Dermis blood vessel endothelial cell (primary cell): ENCODE results near the gene RBBP8. TPM values are rescaled to one million over a fixed set of nuclear protein-coding genes. Genes with fewer than 3 reads are reported as not detected.

Experiments
- DNase-seq: peaks from one replicate; pipeline ENCODE4 v3.0.0; 2010
- total RNA-seq: library from RNA; depleted of rRNA; stranded (reverse); fragments of >200 nt; gene quantifications from 2 replicates; pipeline ENCODE4 v1.2.3, GENCODE V29; 2014

The RBBP8 gene
- total RNA-seq, 1 donor from 2014 or later = 19.9 TPM

DNA sequence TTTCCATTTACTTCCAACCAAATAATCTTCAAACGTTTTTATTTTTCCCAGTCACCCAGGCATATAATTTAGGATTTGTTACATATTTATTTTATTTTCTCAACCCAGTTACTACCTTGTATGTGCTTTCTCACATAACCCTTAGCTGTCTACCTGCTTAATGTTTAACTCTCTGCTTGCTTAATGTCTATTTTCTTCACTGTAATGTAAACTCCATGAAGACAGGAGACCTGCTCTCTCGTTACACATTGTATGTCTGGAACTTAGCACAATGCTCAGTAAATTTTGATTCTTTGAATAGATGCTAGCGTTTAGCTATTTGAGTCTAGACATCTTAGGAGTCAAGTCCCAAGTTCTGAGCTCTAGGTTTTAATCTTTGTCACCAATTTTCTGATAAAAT, 70.2 kb downstream of the RBBP8 start:
- DNase-seq = no peak

DNA sequence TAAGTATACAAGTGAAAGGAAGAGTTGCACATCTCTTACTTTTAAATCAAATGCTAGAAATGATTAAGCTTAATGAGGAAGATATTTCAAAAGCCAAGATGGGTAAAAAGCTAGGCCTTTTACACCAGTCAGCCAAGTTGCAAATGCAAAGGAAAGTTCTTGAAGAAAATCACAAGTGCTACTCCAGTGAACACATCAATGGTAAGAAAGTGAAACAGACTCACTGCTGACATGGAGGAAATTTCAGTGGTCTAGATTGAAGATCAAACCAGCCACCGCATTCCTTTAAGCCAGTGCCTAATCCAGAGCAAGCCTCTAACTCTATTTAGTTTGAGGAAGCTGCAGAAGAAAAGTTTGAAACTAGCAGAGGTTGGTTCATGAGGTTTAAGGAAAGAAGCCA, 79.1 kb downstream of the RBBP8 start:
- no peak for DNase-seq

DNA sequence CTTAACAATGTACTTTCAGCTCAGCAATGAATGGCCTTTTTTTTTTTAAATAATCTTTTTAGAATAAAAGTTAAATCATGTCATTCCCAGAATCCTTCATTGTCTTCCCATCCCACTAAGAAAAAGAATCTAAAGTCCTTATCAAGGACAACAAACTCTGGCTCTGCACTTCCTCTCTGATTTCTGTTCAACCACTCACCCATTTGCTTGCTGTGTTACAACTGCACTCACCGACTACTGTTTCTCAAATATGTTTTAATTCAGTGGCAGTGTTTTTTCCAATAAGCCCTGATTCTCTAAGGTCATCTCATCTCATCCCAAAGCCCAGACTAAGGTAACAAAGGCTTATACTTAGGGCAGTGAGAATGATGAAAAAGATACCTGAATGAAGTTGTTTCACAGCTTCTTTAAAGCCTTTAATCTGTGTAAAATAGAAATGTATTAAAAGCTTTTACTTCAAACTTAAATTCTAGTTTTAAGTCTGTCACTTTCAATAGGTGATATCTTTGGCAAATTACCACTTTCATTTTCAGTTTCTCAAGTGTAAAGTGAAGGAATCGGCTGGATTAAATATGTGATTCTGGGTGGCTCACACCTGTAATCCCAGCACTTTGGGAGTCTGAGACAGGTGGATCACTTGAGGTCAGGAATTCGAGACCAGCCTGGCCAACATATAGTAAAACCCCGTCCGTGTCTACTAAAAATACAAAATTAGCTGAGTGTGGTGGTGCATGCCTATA, 87.6 kb downstream of the RBBP8 start:
- DNase-seq = no peak

DNA sequence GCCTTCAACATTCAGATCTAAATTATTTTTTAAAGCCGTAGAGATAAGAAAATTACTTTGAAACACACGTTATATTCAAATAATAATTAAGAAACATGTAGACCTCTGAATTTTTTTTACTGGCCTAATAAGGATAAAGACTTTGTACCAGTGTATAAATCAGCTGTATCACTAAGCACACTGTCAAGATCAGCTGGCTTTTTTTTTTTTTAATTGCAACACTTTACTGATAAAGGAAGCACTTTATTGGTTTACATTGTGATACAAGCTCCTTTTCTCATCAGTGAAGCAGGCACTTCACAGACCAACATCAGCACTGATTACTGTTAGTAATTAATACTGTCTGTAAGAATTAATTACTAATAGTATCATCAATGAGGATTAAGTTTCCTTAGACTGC, 88.5 kb downstream of the RBBP8 start:
- no peak for DNase-seq

DNA sequence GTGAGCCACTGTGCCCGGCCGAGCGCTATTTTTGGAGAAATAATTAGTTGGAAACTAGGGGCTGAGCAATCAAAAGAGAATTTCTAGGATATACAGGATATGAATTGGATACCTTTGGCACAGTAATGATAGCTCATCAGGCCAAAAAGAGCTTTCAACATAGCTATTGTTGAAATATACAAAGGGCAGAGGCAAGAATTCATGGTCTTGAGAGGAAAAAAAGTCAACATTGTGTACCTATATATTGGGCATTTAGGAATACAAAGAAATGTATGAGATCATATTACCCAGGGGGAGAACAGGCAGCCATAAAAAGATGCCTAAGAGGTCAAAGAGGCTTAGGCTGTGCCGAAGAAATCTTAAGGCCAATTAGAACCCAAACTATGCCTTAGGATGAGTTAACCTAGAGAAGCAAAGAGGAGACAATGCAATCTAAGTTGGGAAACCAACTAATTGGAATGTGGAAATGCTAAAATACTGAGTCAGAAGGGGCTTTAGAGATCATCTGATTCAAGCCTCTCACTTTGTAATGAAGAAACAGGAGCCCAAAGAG, 99.0 kb downstream of the RBBP8 start:
- peak; percentile 50 for DNase-seq

DNA sequence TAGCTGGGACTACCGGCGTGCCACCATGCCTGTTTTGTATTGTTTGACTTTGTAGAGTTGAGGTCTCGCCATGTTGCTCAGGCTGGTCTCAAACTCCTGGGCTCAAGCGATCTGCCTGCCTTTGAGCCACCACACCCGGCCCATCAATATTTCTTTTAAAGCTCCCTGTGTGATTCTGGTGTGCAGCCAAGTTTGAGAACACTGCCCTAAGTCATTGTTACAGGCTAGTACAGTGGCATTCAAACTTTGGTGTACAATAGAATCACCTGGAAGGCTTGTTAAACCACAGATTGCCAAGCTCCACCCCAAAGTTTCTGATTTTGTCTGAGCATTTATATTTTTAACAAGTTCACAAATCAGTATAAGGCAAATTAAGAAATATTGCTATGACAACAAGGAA, 99.9 kb downstream of the RBBP8 start:
- peak; percentile 15 for DNase-seq

DNA sequence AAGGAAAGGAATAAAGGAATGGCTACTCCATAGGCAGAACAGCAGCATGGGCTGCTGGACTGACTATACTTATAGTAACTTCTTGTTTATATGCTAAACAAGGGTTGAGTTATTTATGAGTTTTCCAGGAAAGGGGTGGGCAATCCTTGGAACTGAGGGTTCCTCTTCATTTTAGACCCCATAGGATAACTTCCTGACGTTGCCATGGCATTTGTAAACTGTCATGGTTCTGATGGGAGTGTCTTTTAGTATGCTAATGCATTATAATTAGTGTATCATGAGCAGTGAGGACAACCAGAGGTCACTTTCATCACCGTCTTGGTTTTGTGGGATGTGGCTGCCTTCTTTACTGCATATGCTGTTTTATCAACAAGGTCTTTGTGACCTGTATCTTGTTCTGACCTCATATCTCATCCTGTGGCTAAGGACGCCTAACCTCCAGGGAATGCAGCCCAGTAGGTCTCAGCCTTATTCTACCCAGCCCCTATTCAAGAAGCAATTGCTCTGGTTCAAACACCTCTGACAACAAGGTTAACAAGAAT, 103.6 kb downstream of the RBBP8 start:
- DNase-seq = no peak

DNA sequence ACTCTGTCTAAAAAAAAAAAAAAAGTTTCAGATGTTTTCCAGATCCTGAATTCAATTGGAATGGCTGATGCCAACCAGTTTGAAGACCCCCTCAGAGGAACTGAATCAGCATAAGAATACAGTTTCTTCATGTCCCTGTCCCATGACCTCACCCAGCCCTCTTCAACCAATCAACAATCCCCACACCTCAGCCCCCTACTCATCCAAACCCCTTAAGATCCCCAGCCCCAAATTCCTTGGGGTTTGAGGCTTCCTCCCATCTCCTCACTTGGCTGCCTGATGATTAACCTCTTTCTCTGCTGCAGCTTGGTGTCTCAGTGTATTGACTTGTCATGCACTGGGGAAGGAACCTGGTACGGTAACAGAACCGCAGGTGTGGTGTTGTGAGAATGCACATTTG, 104.5 kb downstream of the RBBP8 start:
- no peak for DNase-seq

DNA sequence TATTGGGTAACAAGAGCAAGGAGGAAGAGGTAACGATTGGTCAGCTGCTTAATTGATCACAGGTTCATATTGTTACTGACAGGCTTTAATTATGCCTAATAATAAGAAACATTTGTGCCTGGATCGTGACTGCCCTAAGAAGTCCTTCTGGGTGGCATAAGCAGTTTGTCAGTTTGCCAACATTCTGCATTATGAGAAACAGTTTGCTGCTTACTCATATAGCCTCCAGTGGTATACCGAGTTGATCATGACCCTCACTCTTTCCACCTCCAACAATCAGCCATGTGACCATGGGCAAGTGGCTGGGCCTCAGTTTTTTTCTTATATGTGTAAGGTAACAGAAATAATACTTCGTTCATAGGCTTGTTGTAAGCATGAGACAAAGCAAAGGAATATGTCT, 105.6 kb downstream of the RBBP8 start:
- no peak for DNase-seq

DNA sequence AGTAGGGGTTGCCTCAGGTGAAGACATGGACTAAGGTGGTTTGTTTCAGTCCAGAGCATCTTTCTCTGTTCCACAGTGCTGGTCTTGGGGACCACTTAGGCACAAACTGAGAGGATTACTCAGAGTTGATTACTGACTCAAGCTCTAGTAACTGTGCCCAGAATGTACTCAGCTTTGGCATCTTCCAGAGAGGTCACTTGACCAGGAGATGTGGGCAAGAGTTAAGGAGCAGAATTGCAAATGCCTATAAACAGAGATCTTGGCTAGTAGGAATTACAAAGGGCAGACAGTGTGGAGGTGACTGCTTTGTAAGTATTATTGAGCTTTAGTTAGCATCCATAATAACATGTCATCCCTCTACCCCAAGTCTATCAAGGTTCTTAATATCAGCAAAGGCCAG, 109.0 kb downstream of the RBBP8 start:
- no peak for DNase-seq

DNA sequence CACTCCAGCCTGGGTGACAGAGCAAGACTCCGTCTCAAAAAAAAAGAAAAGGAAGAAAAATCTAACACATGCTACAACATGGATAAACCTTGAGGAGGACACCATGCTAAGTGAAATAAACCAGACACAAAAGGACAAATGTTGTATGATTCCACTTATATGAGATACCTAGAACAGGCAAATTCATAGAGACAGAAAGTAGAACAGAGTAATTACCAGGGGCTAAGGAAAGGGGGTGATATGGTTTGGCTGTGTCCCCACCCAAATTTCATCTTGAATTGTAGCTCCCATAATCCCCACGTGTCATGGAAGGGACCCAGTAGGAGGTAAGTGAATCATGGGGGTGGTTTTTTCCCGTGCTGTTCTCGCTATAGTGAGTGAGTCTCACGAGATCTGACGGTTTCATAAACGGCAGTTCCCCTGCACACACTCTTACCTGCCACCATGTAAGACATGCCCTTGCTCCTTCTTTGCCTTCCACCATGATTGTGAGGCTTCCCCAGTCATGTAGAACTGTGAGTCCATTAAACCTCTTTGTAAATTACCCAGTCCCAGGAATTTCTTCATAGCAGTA, 110.8 kb downstream of the RBBP8 start:
- DNase-seq = no peak

DNA sequence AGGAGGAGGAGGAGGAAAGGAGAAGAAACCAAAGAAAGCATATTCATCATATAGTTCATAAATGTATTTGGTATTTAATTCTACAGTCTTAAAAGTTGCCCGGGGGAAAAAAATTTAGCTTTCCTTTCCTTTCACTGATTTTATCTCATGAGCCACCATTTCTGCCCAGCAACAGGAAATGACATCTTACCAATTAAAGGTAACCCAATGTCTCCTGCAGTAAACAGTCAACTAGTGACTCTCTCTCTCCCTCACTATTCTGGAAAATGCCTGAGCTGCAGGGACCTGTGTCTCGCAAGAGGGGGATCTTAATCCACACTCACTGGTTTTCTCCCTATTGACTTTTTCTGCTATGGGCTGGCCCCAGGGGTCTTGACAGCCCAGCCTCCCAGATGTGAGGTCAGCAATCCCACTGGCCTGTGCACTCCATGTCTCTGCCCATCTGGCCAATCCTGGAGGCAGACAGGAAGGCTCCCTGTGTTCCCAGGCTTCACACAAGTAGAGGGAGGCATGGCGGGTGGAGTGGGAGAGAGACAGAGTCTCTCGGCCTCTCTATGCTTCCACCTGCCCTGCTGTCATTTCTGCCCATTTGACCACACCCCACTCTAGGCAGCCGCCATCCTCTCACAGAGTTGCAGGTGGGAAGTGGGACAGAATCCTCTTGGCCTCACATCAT, 116.7 kb downstream of the RBBP8 start:
- DNase-seq = no peak

DNA sequence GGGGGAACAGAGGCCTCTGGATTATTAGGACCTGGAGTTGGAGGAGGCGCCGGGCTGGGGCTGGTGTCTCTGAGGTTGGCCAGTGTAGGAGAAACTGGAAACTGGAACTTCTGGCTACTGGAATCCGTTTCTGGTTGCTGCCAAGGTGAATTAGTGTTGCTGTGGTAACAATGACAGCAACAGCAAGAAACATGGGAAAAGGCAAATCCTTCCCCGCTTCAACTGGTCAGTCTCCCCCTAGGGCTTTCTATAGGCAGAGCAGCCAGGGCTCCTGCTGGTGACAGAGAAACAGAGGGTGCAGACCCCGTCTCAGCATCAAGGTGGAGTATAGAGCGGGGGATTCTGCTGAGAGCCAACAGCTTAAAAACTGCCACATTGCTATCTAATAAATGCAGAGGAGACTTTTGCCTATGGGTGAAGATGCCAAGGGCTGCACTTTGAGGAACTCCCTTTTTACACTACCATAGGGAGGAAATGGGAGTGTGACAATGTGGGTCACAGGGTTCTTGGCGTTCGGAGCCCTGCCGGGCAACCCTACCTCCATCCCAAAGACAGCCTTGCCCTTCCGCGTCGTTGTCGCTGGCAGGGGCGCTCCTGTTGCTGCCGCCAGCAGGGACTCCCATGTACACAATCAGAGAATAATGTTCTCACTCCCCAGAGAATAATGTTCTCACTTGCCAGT, 120.8 kb downstream of the RBBP8 start:
- peak; percentile 57 for DNase-seq

DNA sequence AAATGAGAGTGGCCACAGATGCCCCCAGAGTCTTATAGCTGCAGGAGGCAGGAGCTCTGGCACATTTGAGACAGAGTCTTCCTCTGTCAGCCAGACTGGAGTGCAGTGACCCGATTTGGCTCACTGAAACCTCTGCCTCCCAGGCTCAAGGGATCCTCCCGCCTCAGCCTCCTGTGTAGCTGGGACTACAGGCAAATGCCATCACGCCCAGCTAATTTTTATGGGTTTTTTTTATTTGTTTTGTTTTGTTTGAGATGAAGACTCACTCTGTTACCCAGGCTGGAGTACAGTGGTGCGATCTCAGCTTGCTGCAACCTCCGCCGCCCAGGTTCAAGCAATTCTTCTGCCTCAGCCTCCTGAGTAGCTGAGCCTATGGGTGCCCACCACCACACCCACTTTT, 121.4 kb downstream of the RBBP8 start:
- no peak for DNase-seq

DNA sequence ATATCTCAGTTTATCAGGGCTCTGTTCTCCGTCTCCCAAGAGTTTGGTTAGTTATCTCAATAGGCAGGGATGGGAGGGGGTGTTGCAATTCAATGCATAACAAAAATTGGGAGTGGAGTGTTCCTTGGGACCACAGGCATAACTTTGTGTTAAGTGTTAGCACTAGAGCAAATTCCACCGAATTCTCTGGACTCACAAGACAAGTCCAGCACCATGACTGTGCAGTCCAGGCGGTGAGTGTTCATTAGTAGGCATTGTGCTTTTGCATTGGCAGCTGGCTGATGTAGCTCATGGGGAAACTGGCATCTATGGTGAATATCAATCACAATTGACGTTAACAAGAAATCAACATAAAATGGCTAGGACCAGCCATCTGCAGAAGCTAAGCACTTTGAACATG, 123.2 kb downstream of the RBBP8 start:
- DNase-seq = no peak

DNA sequence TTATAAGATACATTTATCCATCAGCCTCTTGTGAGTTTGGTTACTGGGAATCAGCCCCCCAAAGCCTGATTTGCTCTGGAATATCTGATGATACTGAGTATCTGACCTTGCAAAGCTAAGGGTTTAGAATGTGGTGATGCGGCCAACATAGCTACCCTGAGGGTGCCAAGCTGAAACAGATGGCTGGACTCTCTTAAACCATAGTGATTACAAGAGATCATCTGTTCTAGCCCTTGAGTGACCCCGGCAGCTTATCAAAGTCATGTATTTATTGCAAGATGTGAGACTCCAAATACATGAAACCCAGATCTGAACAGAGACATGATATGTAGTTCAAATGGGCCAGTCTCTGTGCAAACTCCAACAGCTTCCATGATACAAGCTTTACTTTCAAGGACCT, 124.0 kb downstream of the RBBP8 start:
- DNase-seq = no peak

DNA sequence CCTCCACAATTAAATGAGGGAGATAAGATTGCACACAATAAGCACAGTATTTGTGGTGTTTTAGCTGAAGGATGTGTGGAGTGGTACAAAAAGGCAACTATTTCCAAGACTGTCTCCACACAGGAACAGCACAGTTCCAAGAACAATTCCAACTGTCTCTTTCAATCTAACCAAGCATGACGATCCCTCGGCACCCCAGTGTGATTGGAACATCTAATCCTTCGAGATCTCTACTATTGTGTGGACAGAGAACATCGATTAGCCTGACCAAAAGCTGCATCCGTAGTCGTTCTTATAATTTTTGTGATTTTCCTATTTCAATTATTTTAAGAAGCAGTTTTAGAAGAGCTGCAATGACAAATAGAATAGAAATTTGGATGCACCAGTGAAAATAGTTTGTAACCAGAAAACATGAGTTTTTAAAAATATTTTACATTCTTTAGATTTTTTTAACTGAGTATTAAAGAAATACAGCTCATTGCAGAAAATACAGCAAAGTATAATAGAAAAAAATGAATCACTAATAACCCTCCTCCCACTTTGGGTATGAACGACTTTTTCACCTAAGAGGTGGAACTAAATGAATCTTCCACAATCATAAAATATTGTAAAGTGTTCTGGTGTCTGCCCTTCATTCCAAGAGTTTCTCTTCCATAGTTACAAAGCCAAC, 125.8 kb downstream of the RBBP8 start:
- DNase-seq = no peak

DNA sequence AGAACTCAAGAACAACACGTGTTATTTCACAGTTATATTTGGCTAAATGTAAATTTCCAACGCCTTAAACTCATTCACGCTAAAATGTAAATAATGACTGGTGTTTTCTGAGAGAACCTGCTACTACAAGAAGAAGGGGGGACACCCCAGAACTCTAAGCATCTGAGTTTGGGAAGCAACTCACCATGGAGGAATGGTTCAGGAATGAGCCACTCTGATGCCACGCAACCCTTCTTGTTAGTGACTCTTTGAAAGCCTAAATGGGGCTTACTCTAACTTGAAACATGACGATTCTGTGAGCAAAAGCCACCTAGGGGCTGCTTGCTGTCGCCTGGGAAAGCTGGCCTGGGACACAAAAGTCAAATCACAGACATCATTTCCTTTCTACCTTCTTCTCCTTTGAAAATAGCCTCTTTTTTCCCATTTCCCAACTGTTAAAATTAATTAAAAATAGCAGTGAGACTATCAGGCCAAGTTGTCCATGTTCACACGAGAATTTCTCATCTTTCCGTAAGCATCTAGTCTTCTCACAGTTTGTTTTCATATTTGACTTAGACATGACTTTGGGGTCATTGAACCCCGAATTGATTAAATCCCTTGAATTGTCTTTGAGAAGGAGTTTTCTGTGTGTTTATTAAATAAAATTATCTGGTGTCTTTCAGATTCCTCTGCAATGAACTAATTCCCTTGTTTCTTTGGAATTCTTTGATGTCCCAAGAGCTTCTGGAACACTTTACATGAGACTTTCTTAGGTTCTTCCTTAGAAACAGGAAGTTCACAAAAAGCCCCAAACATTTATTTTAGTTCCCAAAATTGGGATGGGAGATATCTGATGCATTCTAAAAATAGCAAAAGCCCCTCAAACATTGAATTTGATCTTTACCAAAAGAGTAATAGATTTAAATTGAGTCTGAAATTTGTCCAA, 126.7 kb downstream of the RBBP8 start:
- DNase-seq = no peak

DNA sequence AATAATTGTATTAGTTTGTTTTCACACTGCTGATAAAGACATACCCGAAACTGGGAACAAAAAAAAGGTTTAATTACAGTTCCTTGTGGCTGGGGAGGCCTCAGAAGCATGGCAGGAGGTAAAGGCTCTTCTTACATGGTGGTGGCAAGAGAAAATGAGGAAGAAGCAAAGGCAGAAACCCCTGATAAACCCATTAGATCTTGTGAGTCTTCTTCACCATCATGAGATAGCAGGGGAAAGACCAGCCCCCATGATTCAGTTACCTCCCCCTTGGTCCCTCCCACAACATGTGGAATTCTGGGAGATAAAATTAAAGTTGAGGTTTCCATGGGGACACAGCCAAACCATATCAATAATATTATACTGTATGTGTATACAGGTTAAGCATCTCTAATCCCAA, 128.9 kb downstream of the RBBP8 start:
- DNase-seq = no peak

DNA sequence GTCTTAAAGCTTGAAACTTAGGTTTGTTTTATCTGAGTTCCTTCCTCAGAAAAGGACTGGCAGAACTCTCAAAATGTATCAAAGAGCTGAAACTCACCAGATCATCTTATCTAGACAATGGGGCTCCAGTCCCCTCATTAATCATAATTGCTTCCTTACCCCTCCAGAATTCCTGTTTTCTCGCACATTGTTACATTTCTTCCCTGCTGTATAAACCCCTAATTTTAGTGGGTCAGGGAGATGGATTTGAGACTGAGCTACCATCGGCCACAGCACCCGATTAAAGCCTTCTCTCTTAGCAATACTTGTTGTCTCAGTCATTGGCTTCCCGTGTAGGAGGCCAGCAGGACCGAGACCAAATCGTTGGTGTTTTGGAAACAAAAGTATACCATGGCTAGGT, 130.4 kb downstream of the RBBP8 start:
- DNase-seq = no peak

DNA sequence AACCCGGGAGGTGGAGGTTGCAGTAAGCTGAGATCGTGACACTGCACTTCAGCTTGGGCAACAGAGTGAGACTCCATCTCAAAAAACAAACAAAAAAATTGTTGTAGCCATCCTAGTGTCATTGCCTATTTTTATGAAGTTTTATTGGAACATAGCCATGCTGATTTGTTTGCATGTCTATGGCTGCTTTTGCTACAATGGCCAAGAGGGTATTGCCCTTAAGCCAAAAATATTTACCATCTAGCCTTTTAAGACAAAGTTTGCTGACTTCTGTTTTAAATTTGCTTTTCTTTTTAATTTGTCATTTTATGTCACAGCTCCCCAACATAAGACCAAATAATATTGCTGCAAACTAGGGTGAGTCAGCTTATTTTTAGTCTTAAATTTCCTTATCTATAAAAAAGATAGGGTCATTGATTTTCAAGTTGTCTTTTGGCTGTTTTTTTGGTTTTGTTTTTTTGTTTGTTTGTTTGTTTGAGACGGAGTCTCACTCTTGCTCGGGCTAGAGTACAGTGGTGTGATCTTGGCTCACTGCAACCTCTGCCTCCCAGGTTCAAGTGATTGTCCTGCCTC, 132.2 kb downstream of the RBBP8 start:
- no peak for DNase-seq
